ENCODE results near the gene EN2. TPM values are rescaled to one million over a fixed set of nuclear protein-coding genes. Genes with fewer than 3 reads are reported as not detected.

Gene EN2
- total and polyA plus RNA-seq, 2 experiments from 2014 or later, result 0.24 TPM; not detected in 1

GRCh38 chr7:155459700-155460461 is 2.0 kb downstream of the EN2 start:
- Histone ChIP-seq H4K20me1 (ENCODE audit: insufficient read depth, poor library complexity, severe bottlenecking) (no peaks in the 10 kb centered on the region), H3K27ac (no peak overlapping the region), H3K4me1 (ENCODE audit: insufficient read depth) (peaks cover 18% of the 10 kb centered on the region), H3K27me3 (peaks cover 96% of the 10 kb centered on the region), H3K36me3 (replicated peaks; ENCODE audit: insufficient read depth, low read depth) (no peaks in the 10 kb centered on the region), H3K79me2 (no peaks in the 10 kb centered on the region), H3K9me3 (ENCODE audit: low read depth) (no peaks in the 10 kb centered on the region), H3K4me2 (no peak overlapping the region), H3K9me2 (replicated peaks; ENCODE audit: insufficient read depth) (no peaks in the 10 kb centered on the region), H3K4me3 (no peak overlapping the region), H2AFZ (no peak overlapping the region)
- 4% methylated on average over 34 of the region's 34 CpGs for WGBS (ENCODE audit: low lambda C conversion rate, missing lambda C conversion rate)
- no peak for DNase-seq (ENCODE audit: low spot score)
- no peak for TF ChIP-seq CTCF (IDR thresholded peaks at IDR 0.05; ENCODE audit: poor library complexity)
- TF ChIP-seq EZH2phosphoT487 (IDR thresholded peaks at IDR 0.05; ENCODE audit: low read depth, severe bottlenecking, unreplicated experiment), result peak; percentile 71
- TF ChIP-seq EZH2 (IDR thresholded peaks at IDR 0.05; ENCODE audit: borderline replicate concordance), result peak; percentile 97

- H3K36me3 ChIP-seq (replicated peaks; ENCODE audit: insufficient read depth, low read depth), result no peaks in the 10 kb centered on the region
- no peak overlapping the region for H3K4me2 ChIP-seq
- no peaks in the 10 kb centered on the region for H3K79me2 ChIP-seq
- no peaks in the 10 kb centered on the region for H3K9me3 ChIP-seq (ENCODE audit: low read depth)
- no peak overlapping the region for H3K27ac ChIP-seq
- no peak overlapping the region for H3K4me3 ChIP-seq
- H3K9me2 ChIP-seq (replicated peaks; ENCODE audit: insufficient read depth), result no peaks in the 10 kb centered on the region
- peaks cover 96% of the 10 kb centered on the region for H3K27me3 ChIP-seq
- WGBS (ENCODE audit: low lambda C conversion rate, missing lambda C conversion rate), result 13% methylated on average over 8 of the region's 8 CpGs
- peaks cover 3% of the 10 kb centered on the region for H4K20me1 ChIP-seq (ENCODE audit: insufficient read depth, poor library complexity, severe bottlenecking)
- peaks cover 18% of the 10 kb centered on the region for H3K4me1 ChIP-seq (ENCODE audit: insufficient read depth)
- no peak for DNase-seq (ENCODE audit: low spot score)
- no peak for TF ChIP-seq CTCF (IDR thresholded peaks at IDR 0.05; ENCODE audit: poor library complexity)
- no peak for TF ChIP-seq EZH2phosphoT487 (IDR thresholded peaks at IDR 0.05; ENCODE audit: low read depth, severe bottlenecking, unreplicated experiment)
- no peak for TF ChIP-seq EZH2 (IDR thresholded peaks at IDR 0.05; ENCODE audit: borderline replicate concordance)
- H2AFZ ChIP-seq, result no peak overlapping the region
Measured at GRCh38 chr7:155460926-155461613, 3.1 kb downstream of the EN2 start.

- Histone ChIP-seq H2AFZ (no peak overlapping the region), H3K79me2 (no peaks in the 10 kb centered on the region), H3K9me2 (replicated peaks; ENCODE audit: insufficient read depth) (no peaks in the 10 kb centered on the region), H3K4me3 (no peak overlapping the region), H3K4me2 (no peak overlapping the region), H4K20me1 (ENCODE audit: insufficient read depth, poor library complexity, severe bottlenecking) (peaks cover 3% of the 10 kb centered on the region), H3K27me3 (peaks cover 96% of the 10 kb centered on the region), H3K27ac (no peak overlapping the region), H3K4me1 (ENCODE audit: insufficient read depth) (peaks cover 18% of the 10 kb centered on the region), H3K9me3 (ENCODE audit: low read depth) (no peaks in the 10 kb centered on the region), H3K36me3 (replicated peaks; ENCODE audit: insufficient read depth, low read depth) (no peaks in the 10 kb centered on the region)
- WGBS (ENCODE audit: low lambda C conversion rate, missing lambda C conversion rate), result 38% methylated on average over 3 of the region's 3 CpGs
- no peak for TF ChIP-seq EZH2 (IDR thresholded peaks at IDR 0.05; ENCODE audit: borderline replicate concordance)
- no peak for TF ChIP-seq EZH2phosphoT487 (IDR thresholded peaks at IDR 0.05; ENCODE audit: low read depth, severe bottlenecking, unreplicated experiment)
- no peak for TF ChIP-seq CTCF (IDR thresholded peaks at IDR 0.05; ENCODE audit: poor library complexity)
- no peak for DNase-seq (ENCODE audit: low spot score)
Measured at GRCh38 chr7:155461631-155462030, 3.7 kb downstream of the EN2 start.

All from hepatocyte (in vitro differentiated cells).